ENCODE measurements around the gene TECR. TPM values are rescaled to one million over a fixed set of nuclear protein-coding genes. Genes with fewer than 3 reads are reported as not detected.

Gene TECR
- total RNA-seq, 4 donors from 2014 or later: 21.3 to 27.2 (median 24.3) TPM

DNA sequence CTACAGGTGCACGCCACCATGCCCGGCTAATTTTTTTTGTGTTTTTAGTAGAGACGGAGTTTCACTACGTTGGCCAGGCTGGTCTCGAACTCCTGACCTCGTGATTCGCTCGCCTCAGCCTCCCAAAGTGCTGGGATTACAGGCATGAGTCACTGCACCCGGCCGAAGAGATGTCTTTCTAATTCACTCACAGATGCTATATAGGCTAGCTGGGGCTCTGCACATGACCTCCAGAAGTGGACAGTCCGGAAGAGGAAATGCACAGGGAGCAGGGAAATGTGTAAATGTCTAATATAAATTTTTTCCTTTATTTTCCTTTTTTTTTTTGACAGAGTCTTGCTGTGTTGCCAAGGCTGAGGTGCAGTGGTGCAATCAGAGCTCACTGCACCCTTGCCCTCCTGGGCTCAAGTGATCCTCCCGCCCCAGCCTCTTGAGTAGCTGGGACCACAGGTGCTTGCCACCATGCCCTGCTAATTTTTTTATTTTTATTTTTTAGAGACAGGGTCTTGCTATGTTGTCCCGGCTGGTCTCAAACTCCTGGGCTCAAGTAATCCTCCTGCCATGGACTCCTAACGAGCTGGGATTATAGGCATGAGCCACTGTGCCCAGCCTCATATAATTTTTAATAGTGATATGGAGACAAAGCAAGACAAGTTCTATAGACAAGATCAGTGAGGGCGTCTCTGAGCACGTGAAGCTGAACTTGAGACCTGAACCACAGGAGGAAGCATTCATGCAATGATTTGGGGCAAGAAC is 41.8 kb upstream of the TECR start:
- WGBS, 2 donors (ENCODE audit: low coverage in 1 of 2): 84% methylated on average over 4 to 5 of the region's 16 CpGs
- H3K36me3 ChIP-seq: peaks cover 0 to 90% of the 10 kb centered on the region in 2 donors
- no peak overlapping the region for H3K4me3 ChIP-seq
- no peaks in the 10 kb centered on the region for H3K27me3 ChIP-seq
- peaks cover 0 to 2% (median 0%) of the 10 kb centered on the region in 3 donors for H3K4me1 ChIP-seq
- H3K9me3 ChIP-seq: no peaks in the 10 kb centered on the region
- TF ChIP-seq, protein P1, sequence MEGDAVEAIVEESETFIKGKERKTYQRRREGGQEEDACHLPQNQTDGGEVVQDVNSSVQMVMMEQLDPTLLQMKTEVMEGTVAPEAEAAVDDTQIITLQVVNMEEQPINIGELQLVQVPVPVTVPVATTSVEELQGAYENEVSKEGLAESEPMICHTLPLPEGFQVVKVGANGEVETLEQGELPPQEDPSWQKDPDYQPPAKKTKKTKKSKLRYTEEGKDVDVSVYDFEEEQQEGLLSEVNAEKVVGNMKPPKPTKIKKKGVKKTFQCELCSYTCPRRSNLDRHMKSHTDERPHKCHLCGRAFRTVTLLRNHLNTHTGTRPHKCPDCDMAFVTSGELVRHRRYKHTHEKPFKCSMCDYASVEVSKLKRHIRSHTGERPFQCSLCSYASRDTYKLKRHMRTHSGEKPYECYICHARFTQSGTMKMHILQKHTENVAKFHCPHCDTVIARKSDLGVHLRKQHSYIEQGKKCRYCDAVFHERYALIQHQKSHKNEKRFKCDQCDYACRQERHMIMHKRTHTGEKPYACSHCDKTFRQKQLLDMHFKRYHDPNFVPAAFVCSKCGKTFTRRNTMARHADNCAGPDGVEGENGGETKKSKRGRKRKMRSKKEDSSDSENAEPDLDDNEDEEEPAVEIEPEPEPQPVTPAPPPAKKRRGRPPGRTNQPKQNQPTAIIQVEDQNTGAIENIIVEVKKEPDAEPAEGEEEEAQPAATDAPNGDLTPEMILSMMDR (IDR thresholded peaks at IDR 0.05): no peak
- no peak for TF ChIP-seq EP300 (IDR thresholded peaks at IDR 0.05)
- TF ChIP-seq POLR2A (IDR thresholded peaks at IDR 0.05): no peak
- no peak for TF ChIP-seq POLR2AphosphoS5 (IDR thresholded peaks at IDR 0.05)
- no peak overlapping the region for H3K27ac ChIP-seq
- ATAC-seq: no peak

DNA sequence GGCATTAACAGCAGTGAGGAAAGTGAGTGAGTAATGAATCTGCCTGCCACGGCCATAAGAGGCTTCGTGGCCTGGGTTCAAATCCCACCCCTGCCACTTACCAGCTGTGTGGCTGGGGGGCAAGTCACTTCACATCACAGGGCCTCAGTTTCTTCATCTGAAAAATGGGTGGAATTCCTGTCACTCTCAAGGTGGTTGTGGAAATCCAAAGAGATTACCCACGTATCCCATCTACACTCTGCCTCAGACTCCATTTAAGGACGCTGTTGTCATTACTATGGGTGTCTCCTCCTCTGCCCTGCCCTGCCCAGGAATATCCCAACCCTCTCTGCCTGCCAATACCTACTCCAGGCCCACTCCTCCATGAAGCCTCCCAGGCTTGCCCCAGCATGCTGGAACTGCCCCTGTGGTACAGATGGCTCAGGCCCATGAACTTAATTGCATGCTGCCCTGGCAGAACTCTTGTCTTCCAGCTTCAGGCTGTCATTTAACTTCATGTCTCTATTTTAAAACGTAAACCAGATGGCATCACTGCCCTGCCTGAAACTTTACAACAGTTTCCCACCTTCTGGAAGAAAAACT is 36.5 kb upstream of the TECR start:
- 56 to 88% methylated on average over 1 to 5 of the region's 5 CpGs for WGBS, 2 donors (ENCODE audit: low coverage in 1 of 2)

DNA sequence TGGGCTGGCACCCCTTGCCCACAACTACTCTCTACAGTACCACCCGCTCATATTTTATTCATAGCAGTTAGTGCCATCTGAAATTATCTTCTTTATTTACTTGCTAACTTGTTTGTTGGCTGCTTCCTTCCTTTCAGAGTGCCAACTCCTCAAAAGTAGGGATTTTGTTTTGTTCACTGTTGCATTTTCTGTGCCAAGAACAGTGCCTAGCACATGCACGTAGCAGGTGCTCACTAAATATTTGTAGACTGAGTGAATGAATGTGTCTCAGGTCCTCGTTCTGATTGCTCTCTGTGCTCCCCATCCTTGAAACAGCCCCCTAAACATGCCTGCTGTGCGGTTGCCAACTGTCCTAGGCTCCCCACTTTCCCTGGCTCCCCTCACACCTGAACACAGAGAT is 35.0 kb upstream of the TECR start:
- no peak for TF ChIP-seq POLR2A (IDR thresholded peaks at IDR 0.05)
- Histone ChIP-seq H3K4me1 (peaks cover 0 to 55% (median 15%) of the 10 kb centered on the region in 3 donors), H3K36me3 (peaks cover 0 to 32% of the 10 kb centered on the region in 2 donors), H3K4me3 (peak overlapping the region in 1 of 2 donors; percentile 96), H3K27ac (peak overlapping the region in 3 of 4 donors; percentile 84 to 88 (median 87)), H3K9me3 (no peaks in the 10 kb centered on the region), H3K27me3 (no peaks in the 10 kb centered on the region)
- WGBS, 2 donors (ENCODE audit: low coverage in 1 of 2): 63 to 84% methylated on average over 3 of the region's 4 CpGs
- ATAC-seq: no peak

More for the DNA sequence above, 36.5 kb upstream of the TECR start:
- Histone ChIP-seq H3K36me3 (peaks cover 0 to 48% of the 10 kb centered on the region in 2 donors), H3K27me3 (no peaks in the 10 kb centered on the region), H3K27ac (no peak overlapping the region), H3K4me3 (no peak overlapping the region), H3K9me3 (no peaks in the 10 kb centered on the region), H3K4me1 (peaks cover 0 to 49% (median 15%) of the 10 kb centered on the region in 3 donors)
- TF ChIP-seq POLR2AphosphoS5 (IDR thresholded peaks at IDR 0.05): no peak
- ATAC-seq: no peak

DNA sequence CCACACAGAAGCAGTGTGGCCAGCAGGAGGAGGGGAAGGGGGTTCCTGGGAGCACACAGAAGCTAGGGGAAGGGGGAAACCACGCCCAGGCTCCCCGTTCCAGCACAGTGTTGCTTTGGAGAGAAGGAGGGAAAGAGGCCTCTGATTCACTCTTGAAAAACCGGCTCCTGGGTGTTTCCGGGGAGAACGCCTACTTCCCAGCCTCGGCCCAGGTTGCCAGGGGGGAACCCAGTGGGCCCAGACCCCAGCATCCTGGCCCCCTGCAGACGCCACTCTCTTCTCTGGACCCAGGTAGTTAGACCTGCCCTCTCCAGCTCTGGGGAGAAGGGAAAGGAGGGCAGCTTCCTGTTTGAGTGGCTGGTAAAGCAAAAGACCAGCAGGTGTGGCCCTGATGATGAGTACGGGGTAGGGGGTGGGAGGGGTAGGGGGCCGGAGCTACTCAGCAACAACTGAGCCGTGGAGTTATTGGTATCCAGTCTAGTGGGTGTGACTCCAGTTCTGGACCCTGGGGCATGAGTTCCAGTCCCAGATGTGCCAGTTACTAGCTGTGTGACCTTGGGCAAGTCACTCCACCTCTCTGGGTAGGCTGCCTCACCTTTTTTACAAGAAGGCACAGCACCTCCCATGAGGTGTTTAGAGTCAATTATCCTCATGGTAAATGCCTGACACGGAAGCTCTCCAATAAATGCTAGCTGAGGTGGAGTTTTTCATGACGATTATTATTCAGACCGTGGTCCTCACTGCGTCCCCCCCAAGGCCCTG is 34.3 kb upstream of the TECR start:
- ATAC-seq: no peak
- Histone ChIP-seq H3K9me3 (no peaks in the 10 kb centered on the region), H3K27me3 (no peaks in the 10 kb centered on the region), H3K36me3 (peaks cover 0 to 25% of the 10 kb centered on the region in 2 donors), H3K4me3 (peak overlapping the region; percentile 58 to 96), H3K4me1 (peaks cover 0 to 55% (median 15%) of the 10 kb centered on the region in 3 donors), H3K27ac (peak overlapping the region; percentile 4 to 88 (median 86))
- 5 to 43% methylated on average over 4 of the region's 14 CpGs for WGBS, 2 donors (ENCODE audit: low coverage in 1 of 2)
- TF ChIP-seq POLR2A (IDR thresholded peaks at IDR 0.05): no peak
- TF ChIP-seq EP300 (IDR thresholded peaks at IDR 0.05): no peak
- TF ChIP-seq, protein P1 (IDR thresholded peaks at IDR 0.05): no peak
- no peak for TF ChIP-seq POLR2AphosphoS5 (IDR thresholded peaks at IDR 0.05)

DNA sequence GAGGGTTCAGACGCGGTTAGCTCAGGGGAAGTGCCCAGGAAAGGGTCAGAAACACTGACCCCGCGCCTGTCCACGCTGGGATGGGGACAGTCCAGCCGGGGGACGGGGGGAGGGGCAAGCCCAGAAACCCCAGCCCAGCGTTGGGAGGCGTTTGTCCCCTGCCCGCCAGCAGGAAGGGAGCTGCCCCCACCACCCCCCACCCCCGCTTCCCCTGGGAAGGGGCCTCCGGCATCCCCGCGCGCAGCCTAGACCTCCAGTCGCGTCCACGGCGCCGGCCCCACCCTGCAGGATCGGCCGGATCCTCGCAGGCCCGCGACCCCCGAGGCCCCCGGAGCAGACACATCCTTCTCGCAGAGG is 33.7 kb upstream of the TECR start:
- H3K9me3 ChIP-seq: no peaks in the 10 kb centered on the region
- TF ChIP-seq, protein P1 (IDR thresholded peaks at IDR 0.05): no peak
- no peak for TF ChIP-seq EP300 (IDR thresholded peaks at IDR 0.05)
- no peak for TF ChIP-seq POLR2A (IDR thresholded peaks at IDR 0.05)
- no peak for TF ChIP-seq POLR2AphosphoS5 (IDR thresholded peaks at IDR 0.05)
- peak overlapping the region; percentile 4 to 88 (median 86) for H3K27ac ChIP-seq
- no peaks in the 10 kb centered on the region for H3K27me3 ChIP-seq
- peaks cover 0 to 55% (median 15%) of the 10 kb centered on the region in 3 donors for H3K4me1 ChIP-seq
- H3K36me3 ChIP-seq: peaks cover 0 to 20% of the 10 kb centered on the region in 2 donors
- WGBS, 2 donors (ENCODE audit: low coverage in 1 of 2): no CpG with 5 or more reads among the region's 28 CpGs
- no peak for ATAC-seq
- peak overlapping the region; percentile 58 to 96 for H3K4me3 ChIP-seq
